ENCODE data around the gene SLC12A5.

SLC12A5 gene

DNA sequence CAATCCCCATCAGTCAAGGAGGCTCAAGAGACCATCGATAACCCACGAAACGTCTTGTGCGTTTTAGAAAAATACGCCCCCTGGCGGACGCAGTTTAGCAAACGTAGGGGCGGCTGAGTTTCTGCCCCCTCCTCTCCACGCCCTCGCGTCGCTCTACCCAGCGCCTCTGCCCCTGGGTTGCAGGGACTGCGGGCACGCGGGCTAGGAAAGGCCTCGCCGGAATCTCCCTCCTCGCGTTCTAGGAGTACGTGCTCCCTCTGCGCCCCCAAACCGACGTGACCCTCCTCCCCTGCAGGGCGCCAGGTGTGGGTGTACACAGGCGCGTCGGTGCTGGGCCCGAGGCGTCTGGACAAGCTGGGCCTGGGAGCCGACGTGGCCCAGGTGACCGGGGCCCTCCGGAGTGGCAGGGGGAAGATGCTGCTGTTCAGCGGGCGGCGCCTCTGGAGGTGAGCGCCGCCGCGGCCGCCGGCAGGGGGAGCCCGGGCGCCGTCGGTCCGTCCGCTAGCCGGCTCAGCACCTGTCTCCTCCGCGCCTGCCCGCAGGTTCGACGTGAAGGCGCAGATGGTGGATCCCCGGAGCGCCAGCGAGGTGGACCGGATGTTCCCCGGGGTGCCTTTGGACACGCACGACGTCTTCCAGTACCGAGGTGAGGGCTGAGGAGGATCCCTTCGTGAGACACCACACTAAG lies 15.0 kb upstream of the SLC12A5 start:
- TF ChIP-seq, protein P1, sequence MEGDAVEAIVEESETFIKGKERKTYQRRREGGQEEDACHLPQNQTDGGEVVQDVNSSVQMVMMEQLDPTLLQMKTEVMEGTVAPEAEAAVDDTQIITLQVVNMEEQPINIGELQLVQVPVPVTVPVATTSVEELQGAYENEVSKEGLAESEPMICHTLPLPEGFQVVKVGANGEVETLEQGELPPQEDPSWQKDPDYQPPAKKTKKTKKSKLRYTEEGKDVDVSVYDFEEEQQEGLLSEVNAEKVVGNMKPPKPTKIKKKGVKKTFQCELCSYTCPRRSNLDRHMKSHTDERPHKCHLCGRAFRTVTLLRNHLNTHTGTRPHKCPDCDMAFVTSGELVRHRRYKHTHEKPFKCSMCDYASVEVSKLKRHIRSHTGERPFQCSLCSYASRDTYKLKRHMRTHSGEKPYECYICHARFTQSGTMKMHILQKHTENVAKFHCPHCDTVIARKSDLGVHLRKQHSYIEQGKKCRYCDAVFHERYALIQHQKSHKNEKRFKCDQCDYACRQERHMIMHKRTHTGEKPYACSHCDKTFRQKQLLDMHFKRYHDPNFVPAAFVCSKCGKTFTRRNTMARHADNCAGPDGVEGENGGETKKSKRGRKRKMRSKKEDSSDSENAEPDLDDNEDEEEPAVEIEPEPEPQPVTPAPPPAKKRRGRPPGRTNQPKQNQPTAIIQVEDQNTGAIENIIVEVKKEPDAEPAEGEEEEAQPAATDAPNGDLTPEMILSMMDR (IDR thresholded peaks at IDR 0.05; ENCODE audit: extremely low read depth, missing control alignments) = peak; percentile 85
- DNase-seq (ENCODE audit: low spot score) = peak; percentile 90

- TF ChIP-seq, protein P1 (IDR thresholded peaks at IDR 0.05; ENCODE audit: extremely low read depth, missing control alignments) = no peak
- no peak for DNase-seq (ENCODE audit: low spot score)
Observed at GRCh38 chr20:46014517-46015396, 14.3 kb upstream of the SLC12A5 start.

- no peak for DNase-seq (ENCODE audit: low spot score)
- TF ChIP-seq, protein P1 (IDR thresholded peaks at IDR 0.05; ENCODE audit: extremely low read depth, missing control alignments) = no peak
Observed at GRCh38 chr20:46017272-46017671, 11.7 kb upstream of the SLC12A5 start.

DNA sequence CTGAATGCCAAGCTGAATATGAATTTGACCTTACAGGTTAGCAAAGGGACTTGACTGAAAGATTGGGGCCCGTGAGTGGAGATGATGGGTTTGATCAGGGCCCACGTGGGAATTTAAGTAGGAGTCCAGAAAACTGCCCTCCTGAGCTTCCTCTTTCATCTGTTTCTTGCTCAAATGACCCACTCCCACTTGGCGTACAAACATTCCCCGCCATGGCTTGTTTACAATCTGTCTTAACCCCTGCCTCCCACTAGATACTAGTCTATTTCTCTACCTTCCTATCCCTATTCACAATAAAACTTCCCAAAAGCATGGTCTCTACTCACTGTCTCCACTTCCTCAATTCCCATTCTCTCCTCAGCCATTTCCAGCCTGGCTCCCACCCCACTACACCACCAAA lies 10.9 kb upstream of the SLC12A5 start:
- no peak for DNase-seq (ENCODE audit: low spot score)
- TF ChIP-seq, protein P1 (IDR thresholded peaks at IDR 0.05; ENCODE audit: extremely low read depth, missing control alignments) = no peak

DNA sequence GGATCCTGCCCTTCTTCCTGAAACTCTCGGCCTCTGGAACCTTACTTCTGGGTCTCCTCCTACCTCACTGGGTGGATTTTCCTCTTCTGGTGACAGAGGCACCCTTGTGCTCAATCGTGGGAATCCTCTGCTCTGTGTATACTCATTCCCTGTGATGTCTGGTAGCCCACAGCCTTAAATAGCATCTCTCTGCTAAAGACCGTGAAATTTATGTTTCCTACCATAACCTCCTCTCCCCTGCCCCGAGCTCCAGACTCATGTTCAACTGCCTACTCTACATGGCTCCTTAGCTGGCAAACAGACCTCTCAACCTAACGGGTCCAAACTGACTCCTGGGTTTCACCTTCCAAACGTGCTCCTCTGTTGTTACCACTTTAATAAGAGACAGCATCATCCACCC lies 10.4 kb upstream of the SLC12A5 start:
- TF ChIP-seq, protein P1 (IDR thresholded peaks at IDR 0.05; ENCODE audit: extremely low read depth, missing control alignments) = no peak
- no peak for DNase-seq (ENCODE audit: low spot score)

DNA sequence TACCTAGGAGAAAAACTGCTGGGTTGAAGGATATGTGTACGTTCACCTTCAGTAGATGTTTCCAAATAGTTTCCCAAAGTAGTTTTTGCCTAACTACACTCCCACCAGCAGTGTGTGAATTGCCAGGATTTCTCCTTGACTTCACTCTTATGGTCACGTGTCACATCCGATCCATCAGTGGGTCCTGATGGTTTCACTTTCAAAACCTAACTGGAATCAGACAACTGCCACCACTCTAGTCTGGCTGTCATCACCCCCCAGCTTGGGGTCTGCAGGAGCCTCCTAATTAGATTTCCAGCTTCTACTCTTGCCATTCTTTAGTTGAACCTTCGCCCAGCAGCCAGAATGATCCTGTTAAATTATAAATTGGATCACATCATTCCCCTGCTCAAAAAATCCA lies 8.5 kb upstream of the SLC12A5 start:
- TF ChIP-seq, protein P1 (IDR thresholded peaks at IDR 0.05; ENCODE audit: extremely low read depth, missing control alignments) = no peak
- DNase-seq (ENCODE audit: low spot score) = no peak

All from GM20000 (cell line).